CD1c-positive myeloid dendritic cell (primary cell): ENCODE data around the gene XRCC3.

Source experiments
- DNase-seq: peaks from one replicate; pipeline ENCODE4 v3.0.0-alpha.2; 2016; ENCODE audit errors: extremely low spot score

The XRCC3 gene

GRCh38 chr14:103715052-103716000 lies at the start of gene XRCC3, which contains the start of gene ZFYVE21:
XRCC3 (minus strand) TSS chr14:103715451; CDS start chr14:103711087, 4,364 bp downstream.
ZFYVE21 (plus strand) TSS chr14:103715810; CDS start chr14:103715842, 32 bp downstream.
- peak; percentile 100 for DNase-seq

GRCh38 chr14:103763730-103764488 lies 48.7 kb upstream of the XRCC3 start:
- DNase-seq = no peak

- peak; percentile 37 for DNase-seq
Measured at GRCh38 chr14:103762541-103762940, 47.3 kb upstream of the XRCC3 start.

- DNase-seq = no peak
Measured at GRCh38 chr14:103762036-103762435, 46.8 kb upstream of the XRCC3 start.

- no peak for DNase-seq
Measured at GRCh38 chr14:103758059-103758776, 43.0 kb upstream of the XRCC3 start.

- DNase-seq = no peak
Measured at GRCh38 chr14:103755060-103755459, 39.8 kb upstream of the XRCC3 start.

- no peak for DNase-seq
Measured at GRCh38 chr14:103753774-103754173, 38.5 kb upstream of the XRCC3 start.

GRCh38 chr14:103749860-103750259 lies 34.6 kb upstream of the XRCC3 start:
- DNase-seq = no peak

GRCh38 chr14:103749452-103749851 lies 34.2 kb upstream of the XRCC3 start:
- DNase-seq = no peak

GRCh38 chr14:103748534-103748857 lies 33.2 kb upstream of the XRCC3 start:
- peak; percentile 4 for DNase-seq

- DNase-seq = peak; percentile 74
Measured at GRCh38 chr14:103746701-103747100, 31.4 kb upstream of the XRCC3 start.

GRCh38 chr14:103745424-103745823 lies 30.2 kb upstream of the XRCC3 start:
- no peak for DNase-seq

GRCh38 chr14:103744621-103745395 lies 29.6 kb upstream of the XRCC3 start:
- no peak for DNase-seq

GRCh38 chr14:103743691-103744090 lies 28.4 kb upstream of the XRCC3 start:
- DNase-seq = no peak

GRCh38 chr14:103742499-103743255 lies 27.4 kb upstream of the XRCC3 start:
- DNase-seq = no peak

- DNase-seq = no peak
Measured at GRCh38 chr14:103741876-103742275, 26.6 kb upstream of the XRCC3 start.

- peak; percentile 38 for DNase-seq
Measured at GRCh38 chr14:103740991-103741689, 25.9 kb upstream of the XRCC3 start.

- DNase-seq = no peak
Measured at GRCh38 chr14:103739793-103740501, 24.7 kb upstream of the XRCC3 start.

- DNase-seq = no peak
Measured at GRCh38 chr14:103739466-103739792, 24.2 kb upstream of the XRCC3 start.
